ENCODE measurements around the gene THSD4. TPM values are rescaled to one million over a fixed set of nuclear protein-coding genes. Genes with fewer than 3 reads are reported as not detected.

Gene THSD4
- total and polyA plus RNA-seq, 2 of the 8 experiments (the other 6 are each of a cell fraction or from before 2014, with no cell fraction given): 2.5 to 6.2 TPM

GRCh38 chr15:71085809-71086208 is 29.5 kb upstream of the THSD4 start (continued):
- TF ChIP-seq ASH2L (IDR thresholded peaks at IDR 0.05; ENCODE audit: low read length): no peak
- no peak for TF ChIP-seq POLR2A (IDR thresholded peaks at IDR 0.05; ENCODE audit: control extremely low read depth in 1 of 2, low read depth in 2 of 2, low read length in 2 of 2)
- TF ChIP-seq SP2 (IDR thresholded peaks at IDR 0.05; ENCODE audit: low read length): no peak
- 0 out of 2 replicates have a peak, but pooled peaks have one; percentile 27 for TF ChIP-seq SP1 (IDR thresholded peaks at IDR 0.05; ENCODE audit: low read depth, low read length)
- TF ChIP-seq MAFK (IDR thresholded peaks at IDR 0.05; ENCODE audit: low read depth, low read length): no peak
- TF ChIP-seq EGR1 (IDR thresholded peaks at IDR 0.05; ENCODE audit: borderline replicate concordance, low read depth, low read length): no peak
- TF ChIP-seq CTCF (IDR thresholded peaks at IDR 0.05; ENCODE audit: control extremely low read depth in 1 of 3, insufficient read depth in 1 of 3, low read depth in 1 of 3, low read length in 3 of 3): peak in 1 of 3 experiments; percentile 5; a peak in 1 of 4 replicates
- TF ChIP-seq TEAD4 (IDR thresholded peaks at IDR 0.05; ENCODE audit: low read depth, low read length): peak; percentile 59; the same call in 1 of the 2 replicates
- TF ChIP-seq CHD1 (IDR thresholded peaks at IDR 0.05; ENCODE audit: low read depth, low read length): no peak
- 0 out of 2 replicates have a peak, but pooled peaks have one; percentile 9 for TF ChIP-seq RBBP5 (IDR thresholded peaks at IDR 0.05; ENCODE audit: borderline replicate concordance, low read depth, low read length)
- TF ChIP-seq SIX5 (IDR thresholded peaks at IDR 0.05; ENCODE audit: low read depth, low read length): no peak
- no peak for TF ChIP-seq CBX8 (IDR thresholded peaks at IDR 0.05; ENCODE audit: borderline replicate concordance, low read depth, low read length)
- no peak for TF ChIP-seq TAF1 (IDR thresholded peaks at IDR 0.05; ENCODE audit: low read depth, low read length)
- TF ChIP-seq RNF2 (IDR thresholded peaks at IDR 0.05; ENCODE audit: borderline replicate concordance, low read depth, low read length, missing control alignments, poor library complexity, severe bottlenecking): no peak
- TF ChIP-seq ZNF274 (IDR thresholded peaks at IDR 0.05; ENCODE audit: borderline replicate concordance, extremely low read depth, low read length): no peak
- TF ChIP-seq KDM1A (IDR thresholded peaks at IDR 0.05; ENCODE audit: borderline replicate concordance, low read length): no peak
- no peak for TF ChIP-seq SP4 (IDR thresholded peaks at IDR 0.05; ENCODE audit: low read length)
- no peak for TF ChIP-seq FOSL1 (IDR thresholded peaks at IDR 0.05; ENCODE audit: insufficient read depth, low read depth, low read length)
- no peak for TF ChIP-seq SUZ12 (IDR thresholded peaks at IDR 0.05; ENCODE audit: low read length)
- peak; percentile 75 for TF ChIP-seq TCF12 (IDR thresholded peaks at IDR 0.05; ENCODE audit: low read depth, low read length)
- TF ChIP-seq ATF2 (IDR thresholded peaks at IDR 0.05; ENCODE audit: low read length): peak; percentile 61; the same call in 1 of the 2 replicates
- no peak for TF ChIP-seq CTBP2 (IDR thresholded peaks at IDR 0.05; ENCODE audit: borderline replicate concordance, insufficient read depth, insufficient read length, low read length)
- no peak for TF ChIP-seq TBP (IDR thresholded peaks at IDR 0.05; ENCODE audit: low read depth, low read length)

Data from H1 (cell line).